22Rv1 (cell line): ENCODE results near the gene FIGNL2.
"Not testable (repeated sequence)": the region's sequence is repeated elsewhere in the genome, so short reads cannot be mapped to it uniquely, and the experiment has no call there.

Experiments used
- H3K27ac ChIP-seq: fragments of 450-650 bp; 2 replicates; pipeline ENCODE4 v1.5.1; 2017
- ZFX ChIP-seq: fragments of 450-650 bp; IDR thresholded peaks from 2 replicates; pipeline ENCODE4 v1.6.1; 2017; ENCODE audit warnings: antibody characterized with exemption, borderline replicate concordance
- TF ChIP-seq, protein P1 (sequence below): fragments of 450-650 bp; IDR thresholded peaks from 2 replicates; pipeline ENCODE4 v1.5.1; 2017; ENCODE audit warnings: mild to moderate bottlenecking

The FIGNL2 gene

DNA sequence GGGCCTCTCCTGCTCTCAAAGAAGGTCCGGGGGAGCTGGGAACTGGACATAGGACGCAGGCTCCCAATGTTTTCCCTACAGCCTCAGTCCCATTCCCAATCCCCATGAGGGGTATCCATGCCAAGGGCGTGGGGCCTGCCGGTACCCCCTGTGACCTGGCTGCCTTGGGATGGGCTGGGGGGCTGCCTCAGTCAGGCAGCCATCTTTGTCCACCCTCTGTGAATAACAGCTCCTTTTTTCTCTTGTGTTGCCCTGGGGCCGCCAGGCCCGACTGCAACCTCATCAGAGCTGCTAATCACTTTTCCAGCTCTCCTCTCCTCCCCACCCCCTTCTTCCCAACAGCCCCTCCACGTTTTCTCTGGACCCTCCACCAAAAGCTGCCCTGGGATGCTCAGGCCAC, 11.2 kb downstream of the FIGNL2 start:
- TF ChIP-seq, protein P1, sequence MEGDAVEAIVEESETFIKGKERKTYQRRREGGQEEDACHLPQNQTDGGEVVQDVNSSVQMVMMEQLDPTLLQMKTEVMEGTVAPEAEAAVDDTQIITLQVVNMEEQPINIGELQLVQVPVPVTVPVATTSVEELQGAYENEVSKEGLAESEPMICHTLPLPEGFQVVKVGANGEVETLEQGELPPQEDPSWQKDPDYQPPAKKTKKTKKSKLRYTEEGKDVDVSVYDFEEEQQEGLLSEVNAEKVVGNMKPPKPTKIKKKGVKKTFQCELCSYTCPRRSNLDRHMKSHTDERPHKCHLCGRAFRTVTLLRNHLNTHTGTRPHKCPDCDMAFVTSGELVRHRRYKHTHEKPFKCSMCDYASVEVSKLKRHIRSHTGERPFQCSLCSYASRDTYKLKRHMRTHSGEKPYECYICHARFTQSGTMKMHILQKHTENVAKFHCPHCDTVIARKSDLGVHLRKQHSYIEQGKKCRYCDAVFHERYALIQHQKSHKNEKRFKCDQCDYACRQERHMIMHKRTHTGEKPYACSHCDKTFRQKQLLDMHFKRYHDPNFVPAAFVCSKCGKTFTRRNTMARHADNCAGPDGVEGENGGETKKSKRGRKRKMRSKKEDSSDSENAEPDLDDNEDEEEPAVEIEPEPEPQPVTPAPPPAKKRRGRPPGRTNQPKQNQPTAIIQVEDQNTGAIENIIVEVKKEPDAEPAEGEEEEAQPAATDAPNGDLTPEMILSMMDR, result no peak
- no peak for TF ChIP-seq ZFX

DNA sequence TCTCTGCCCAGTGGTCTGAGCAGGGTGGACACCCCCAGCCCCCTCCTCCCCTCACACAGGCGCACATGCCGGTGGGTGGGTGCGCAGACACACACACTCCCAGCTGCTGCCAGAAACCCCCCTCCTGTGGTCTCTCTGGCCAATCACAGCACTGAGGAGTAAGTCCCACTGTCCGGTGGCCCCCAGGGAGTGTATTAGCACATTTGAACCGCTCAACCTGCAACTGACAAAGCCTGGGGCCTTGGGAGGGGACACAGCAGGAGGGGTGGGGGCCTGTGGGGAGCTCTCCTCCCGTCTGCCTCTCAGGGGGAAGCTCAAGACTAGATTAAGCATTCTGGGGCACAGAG, 11.7 kb downstream of the FIGNL2 start:
- TF ChIP-seq, protein P1, result no peak
- no peak for TF ChIP-seq ZFX
- H3K27ac ChIP-seq, result no peak overlapping the region

More for the DNA sequence above, 11.2 kb downstream of the FIGNL2 start:
- no peak overlapping the region for H3K27ac ChIP-seq

DNA sequence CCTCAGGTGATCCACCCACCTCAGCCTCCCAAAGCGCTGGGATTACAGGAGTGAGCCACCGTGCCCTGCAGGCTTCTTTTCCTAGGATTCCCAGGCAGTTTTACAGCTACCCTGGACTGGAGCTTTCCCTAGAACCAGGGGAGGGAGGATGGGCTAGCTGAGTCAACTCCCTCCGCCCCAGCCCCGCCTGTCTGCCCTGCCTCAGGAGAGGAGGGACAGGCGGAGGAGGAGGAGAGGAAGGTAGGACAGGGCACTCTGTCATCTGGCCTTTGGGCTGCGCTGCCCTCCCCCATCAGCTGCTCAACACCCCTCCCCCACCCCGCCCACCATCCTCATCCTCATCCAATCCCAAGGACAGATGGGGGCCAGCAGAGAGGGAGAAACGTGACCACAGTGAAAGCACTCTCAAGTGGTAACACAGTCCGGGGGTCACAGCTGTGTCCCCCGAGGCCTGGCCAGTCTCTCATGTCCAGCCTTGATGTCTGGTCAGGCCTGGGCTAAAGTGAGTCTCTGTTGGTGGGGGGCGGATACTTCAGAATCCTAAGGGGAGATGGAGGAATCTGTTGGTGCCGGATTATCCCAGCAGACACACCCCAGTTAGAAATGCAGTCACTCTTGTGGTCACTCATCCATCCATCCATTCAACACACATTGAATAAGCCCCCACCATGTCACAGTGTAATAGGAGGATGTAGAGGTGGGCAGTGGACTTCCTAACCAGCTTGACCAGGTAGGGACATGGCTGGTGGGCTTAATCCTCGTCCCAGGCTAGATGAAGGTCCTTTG, 12.3 kb downstream of the FIGNL2 start:
- TF ChIP-seq, protein P1, result no peak
- no peak overlapping the region for H3K27ac ChIP-seq

DNA sequence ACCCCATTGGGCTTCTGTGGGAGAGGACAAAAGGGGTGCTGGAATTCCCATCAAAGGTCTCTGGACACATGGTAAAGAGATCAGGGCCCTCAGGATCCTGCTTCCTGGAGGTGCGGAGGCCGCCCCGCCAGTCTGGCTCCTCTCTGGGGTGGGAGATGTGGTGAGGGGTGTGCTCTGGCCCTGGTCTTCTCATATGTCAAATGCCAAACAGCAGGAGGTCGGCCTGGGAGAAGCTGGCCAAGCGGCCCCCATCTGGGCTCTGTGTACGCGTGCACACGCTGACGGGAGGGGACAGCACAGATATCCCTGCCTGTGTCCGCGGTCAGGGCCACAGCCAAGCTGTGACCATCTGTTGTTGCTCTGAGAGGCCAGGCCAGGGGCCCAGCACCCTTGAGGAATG, 14.1 kb downstream of the FIGNL2 start:
- TF ChIP-seq, protein P1, result no peak
- no peak overlapping the region for H3K27ac ChIP-seq

DNA sequence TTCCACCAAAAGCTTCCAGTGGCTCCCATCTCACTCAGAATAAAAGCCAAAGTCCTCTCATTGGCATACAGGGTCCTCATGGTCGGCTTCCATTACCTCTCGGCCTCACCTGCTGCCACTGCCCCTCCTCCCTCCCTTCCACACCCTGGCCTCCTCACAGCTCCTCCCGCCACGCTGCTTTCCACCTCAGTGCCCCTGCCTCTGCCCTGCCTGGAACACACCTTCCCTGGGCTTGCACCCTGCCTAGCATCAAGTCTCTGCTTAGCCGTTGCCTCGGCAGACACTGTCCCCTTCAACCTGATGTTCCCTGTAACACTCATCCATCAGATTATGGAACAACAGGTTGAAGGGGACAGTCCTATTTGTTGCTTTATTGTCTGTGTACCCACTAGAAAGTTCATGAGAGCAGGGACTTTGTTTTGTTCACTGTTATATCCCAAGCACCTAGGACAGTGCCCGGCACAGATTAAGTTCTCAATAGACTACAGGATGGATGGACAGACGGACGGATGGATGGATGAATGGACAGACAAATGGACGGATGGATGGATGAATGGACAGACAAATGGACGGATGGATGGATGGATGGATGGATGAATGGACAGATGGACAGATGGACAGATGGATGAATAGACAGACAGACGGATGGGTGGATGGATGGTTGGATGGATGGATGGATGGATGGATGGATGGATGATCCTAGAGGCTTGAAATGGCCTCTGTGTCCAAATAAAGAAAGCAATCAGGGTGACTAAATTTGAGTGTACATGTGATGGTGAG, 14.9 kb downstream of the FIGNL2 start:
- H3K27ac ChIP-seq, result no peak overlapping the region
- TF ChIP-seq, protein P1, result no peak
- no peak for TF ChIP-seq ZFX

DNA sequence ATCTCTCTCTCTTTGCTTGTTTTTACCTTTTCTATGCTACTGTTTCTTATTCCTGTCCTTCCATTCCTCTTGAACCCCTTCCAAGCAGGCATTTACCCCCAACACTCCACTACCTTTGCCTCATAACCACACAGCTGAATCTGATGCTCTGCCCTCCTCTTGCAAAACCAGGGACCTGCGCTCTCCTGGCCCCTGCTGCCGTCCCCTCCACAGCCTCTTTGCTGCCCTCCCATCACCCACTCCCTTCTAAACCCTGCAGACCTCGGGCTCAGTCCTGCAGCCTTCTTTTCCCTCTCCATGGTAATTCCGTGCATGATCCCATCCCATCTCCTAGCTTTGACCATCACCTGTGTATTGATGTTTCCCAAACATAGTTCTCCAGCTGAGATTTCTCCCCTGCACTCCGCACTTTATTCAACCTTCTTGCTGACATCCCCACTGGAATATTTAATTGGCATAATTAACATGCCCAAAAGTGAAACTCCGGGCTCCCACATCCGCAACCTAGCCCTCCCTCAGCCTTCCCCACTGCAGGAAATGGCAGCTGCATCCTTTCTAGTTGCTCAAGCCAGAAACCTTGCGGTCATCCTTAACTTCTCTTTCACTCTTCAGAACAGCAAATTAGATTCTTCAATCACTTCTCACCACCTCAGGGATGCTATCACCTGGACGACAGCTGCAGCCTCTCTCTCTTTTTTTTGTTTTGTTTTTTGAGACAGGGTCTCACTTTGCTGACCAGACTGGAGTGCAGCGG, 16.0 kb downstream of the FIGNL2 start:
- TF ChIP-seq, protein P1, result no peak
- TF ChIP-seq ZFX, result no peak
- H3K27ac ChIP-seq, result no peak overlapping the region

DNA sequence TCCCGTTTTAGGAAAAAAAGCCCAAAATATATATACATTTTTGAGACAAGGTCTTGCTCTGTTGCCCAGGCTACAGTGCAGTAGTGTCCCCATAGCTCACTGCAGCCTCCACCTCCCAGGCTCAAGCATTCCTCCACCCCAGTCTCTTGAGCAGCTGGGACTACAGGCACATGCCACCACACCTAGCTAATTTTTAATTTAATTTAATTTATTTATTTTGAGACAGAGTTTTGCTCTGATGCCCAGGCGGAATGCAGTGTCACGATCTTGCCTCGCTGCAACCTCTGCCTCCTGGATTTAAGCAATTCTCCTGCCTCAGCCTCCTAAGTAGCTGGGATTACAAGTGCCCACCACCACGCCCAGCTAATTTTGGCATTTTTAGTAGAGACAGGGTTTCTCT, 16.7 kb downstream of the FIGNL2 start:
- not testable (repeated sequence) for H3K27ac ChIP-seq
